Activated CD4-positive, alpha-beta T cell treated with anti-CD3 and anti-CD28 coated beads, Interleukin-2, amount 50 U/mL, for 4 hours (primary cell): ENCODE data around the gene ZNF649.
A peak's percentile ranks its signal among the peaks of the same experiment; 100 is the strongest.

ENCODE experiments used
- DNase-seq, 2 experiments: peaks; one replicate each; pipeline ENCODE4 v3.0.0-alpha.2; 2020

Gene ZNF649

GRCh38 chr19:51887522-51888498, 17.0 kb downstream of the ZNF649 start, which contains the start of gene ZNF577:
Gene ZNF577, minus strand, starts transcription at chr19:51887951. Its CDS starts 7,569 bp downstream, at chr19:51880382.
- peak; percentile 39 to 52 for DNase-seq

GRCh38 chr19:51884713-51885112, 20.1 kb downstream of the ZNF649 start:
- DNase-seq, result no peak

DNA sequence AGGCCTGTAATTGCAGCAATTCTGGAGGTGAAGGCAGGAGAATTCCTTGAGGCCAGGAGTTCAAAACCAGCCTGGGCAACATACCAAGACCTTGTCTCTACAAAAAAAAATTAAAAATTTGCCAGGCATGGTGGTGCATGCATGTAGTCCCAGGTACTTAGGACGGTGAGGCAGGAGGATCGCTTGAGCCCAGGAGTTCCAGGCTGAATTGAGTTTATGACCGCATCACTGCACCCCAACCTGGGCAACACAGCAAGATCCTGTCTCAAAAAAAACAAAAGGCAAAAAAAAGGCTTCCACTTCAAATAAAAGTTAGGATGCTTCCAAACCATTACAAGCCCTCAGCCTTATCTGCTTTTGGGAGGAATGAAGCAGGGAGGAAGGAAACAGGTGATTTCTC, 22.3 kb downstream of the ZNF649 start:
- no peak for DNase-seq

DNA sequence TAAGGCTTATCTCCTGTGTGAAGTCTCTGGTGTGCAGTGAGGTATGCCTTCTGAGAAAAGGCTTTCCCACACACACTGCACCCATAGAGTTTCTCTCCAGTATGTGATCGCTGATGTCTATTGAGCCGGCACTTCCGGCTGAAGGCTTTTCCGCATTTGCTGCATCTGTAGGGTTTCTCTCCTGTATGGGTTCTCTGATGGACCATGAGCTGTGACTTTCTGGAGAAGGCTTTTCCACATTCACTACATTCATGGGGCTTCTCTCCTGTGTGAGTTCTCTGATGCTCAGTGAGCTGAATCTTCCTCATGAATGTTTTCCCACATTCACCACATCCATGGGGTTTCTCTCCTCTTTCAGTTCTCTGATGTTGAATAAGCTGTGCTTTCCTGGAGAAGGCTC, 31.7 kb downstream of the ZNF649 start:
- no peak for DNase-seq

DNA sequence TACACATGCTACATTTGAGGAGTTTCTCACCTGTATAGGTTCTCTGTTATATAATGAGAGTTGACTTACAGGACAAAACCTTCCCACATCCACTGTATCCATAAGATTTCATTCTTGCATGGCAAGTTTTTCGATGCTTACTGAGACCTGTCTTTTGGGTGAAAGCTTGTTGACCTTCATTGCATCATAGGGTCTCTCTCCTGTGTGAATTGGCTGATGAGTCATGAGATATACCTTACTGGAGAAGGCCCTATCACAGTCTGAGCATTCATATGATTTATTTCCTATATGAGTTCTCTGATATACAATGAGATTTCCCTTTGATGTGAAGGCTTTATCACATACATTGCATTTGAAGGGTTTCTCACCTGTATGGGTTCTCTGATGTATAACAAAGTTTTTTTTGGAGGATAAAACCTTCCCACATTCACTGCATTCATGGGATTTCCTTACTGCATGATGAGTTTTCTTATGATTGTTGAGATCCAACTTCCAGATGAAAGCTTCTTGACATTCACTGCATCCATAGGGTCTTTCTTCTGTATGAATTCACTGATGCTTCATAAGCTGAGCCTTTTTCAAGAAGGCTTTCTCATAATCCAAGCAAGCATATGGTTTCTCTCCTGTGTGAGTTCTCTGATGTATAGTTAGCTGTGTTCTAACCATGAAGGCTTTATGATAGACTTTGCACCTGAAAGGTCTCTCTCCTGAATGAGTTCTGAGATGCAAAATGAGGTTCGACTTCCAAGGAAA, 42.8 kb downstream of the ZNF649 start:
- no peak for DNase-seq
